Measurements from ENCODE around the gene ANAPC7.
"Not testable (repeated sequence)": the region's sequence is repeated elsewhere in the genome, so short reads cannot be mapped to it uniquely, and the experiment has no call there.

GRCh38 chr12:110410086-110410485 lies 6.6 kb upstream of the ANAPC7 start:
- not testable (repeated sequence) for TF ChIP-seq CTCF (IDR thresholded peaks at IDR 0.05; ENCODE audit: borderline replicate concordance, extremely low read depth, low read length, poor library complexity, severe bottlenecking); EZH2 (IDR thresholded peaks at IDR 0.05; ENCODE audit: borderline replicate concordance, low read depth, low read length, severe bottlenecking)
